A172 (cell line): ENCODE results near the gene ONECUT3. TPM values are rescaled to one million over a fixed set of nuclear protein-coding genes. Genes with fewer than 3 reads are reported as not detected.

Experiments used
- DNase-seq: peaks from one replicate; pipeline ENCODE4 v3.0.0-alpha.2; 2015; ENCODE audit warnings: low spot score
- total RNA-seq: library from RNA; depleted of rRNA; stranded (reverse); fragments of >200 nt; shearing (Covaris generic); gene quantifications from 2 replicates; pipeline ENCODE4 v1.2.3, GENCODE V29; 2014

Gene ONECUT3
- total RNA-seq, 1 experiment from 2014 or later: not detected

- no peak for DNase-seq
These were observed 61.7 kb downstream of the ONECUT3 start for GRCh38 chr19:1814833-1815604.

- no peak for DNase-seq
These were observed 62.6 kb downstream of the ONECUT3 start for GRCh38 chr19:1815605-1816529.

- DNase-seq: no peak
These were observed 63.4 kb downstream of the ONECUT3 start for GRCh38 chr19:1816530-1817298.

GRCh38 chr19:1817553-1818179 is 64.4 kb downstream of the ONECUT3 start:
- no peak for DNase-seq

- DNase-seq: no peak
These were observed 65.4 kb downstream of the ONECUT3 start for GRCh38 chr19:1818549-1819195.

- DNase-seq: no peak
These were observed 66.3 kb downstream of the ONECUT3 start for GRCh38 chr19:1819341-1820255.

GRCh38 chr19:1822210-1822609 is 68.9 kb downstream of the ONECUT3 start:
- no peak for DNase-seq

- DNase-seq: no peak
These were observed 69.7 kb downstream of the ONECUT3 start for GRCh38 chr19:1823020-1823419.

GRCh38 chr19:1823539-1824251 is 70.4 kb downstream of the ONECUT3 start:
- no peak for DNase-seq

- DNase-seq: no peak
These were observed 70.9 kb downstream of the ONECUT3 start for GRCh38 chr19:1824252-1824622.

- peak; percentile 70 for DNase-seq
These were observed 72.7 kb downstream of the ONECUT3 start for GRCh38 chr19:1825909-1826556.

GRCh38 chr19:1826557-1827521 is 73.5 kb downstream of the ONECUT3 start:
- no peak for DNase-seq

- DNase-seq: no peak
These were observed 74.4 kb downstream of the ONECUT3 start for GRCh38 chr19:1827566-1828278.

GRCh38 chr19:1828279-1829238 is 75.3 kb downstream of the ONECUT3 start:
- no peak for DNase-seq

GRCh38 chr19:1829958-1830357 is 76.7 kb downstream of the ONECUT3 start:
- no peak for DNase-seq

GRCh38 chr19:1830568-1830967 is 77.3 kb downstream of the ONECUT3 start:
- no peak for DNase-seq
